Measurements from ENCODE around the gene TCOF1.

Gene TCOF1

DNA sequence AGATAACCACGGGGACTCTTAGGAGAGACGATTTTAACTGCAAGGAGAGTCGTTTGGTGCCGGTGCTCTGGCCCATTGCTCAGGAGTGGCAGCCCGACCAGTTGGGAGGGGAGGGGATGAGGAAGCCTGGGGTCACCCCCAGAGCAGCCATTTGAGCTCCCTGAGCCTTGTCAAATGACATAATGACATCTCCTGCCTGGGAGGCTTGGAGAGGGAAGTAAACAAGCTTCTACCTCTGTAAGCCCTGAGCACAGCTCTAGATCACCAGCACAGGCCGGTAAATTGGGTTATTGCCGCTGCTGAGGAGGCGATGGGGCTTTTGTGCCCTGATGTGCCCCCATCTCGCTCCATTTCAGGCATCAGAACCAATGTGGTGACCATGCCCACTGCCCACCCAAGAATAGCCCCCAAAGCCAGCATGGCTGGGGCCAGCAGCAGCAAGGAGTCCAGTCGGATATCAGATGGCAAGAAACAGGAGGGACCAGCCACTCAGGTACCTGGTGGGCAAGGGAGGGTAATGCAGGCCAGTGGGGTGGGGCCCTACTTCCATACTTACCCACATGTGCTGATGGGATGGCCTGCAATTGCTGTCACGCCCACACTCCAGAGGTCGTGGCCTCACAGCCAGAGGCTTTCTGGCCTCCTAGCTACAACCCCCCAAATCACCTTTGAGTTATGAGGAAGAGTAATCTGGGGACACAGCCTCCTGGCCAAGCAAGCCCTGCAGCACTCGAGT lies 32.2 kb downstream of the TCOF1 start:
- no peak for DNase-seq (ENCODE audit: low read depth)

DNA sequence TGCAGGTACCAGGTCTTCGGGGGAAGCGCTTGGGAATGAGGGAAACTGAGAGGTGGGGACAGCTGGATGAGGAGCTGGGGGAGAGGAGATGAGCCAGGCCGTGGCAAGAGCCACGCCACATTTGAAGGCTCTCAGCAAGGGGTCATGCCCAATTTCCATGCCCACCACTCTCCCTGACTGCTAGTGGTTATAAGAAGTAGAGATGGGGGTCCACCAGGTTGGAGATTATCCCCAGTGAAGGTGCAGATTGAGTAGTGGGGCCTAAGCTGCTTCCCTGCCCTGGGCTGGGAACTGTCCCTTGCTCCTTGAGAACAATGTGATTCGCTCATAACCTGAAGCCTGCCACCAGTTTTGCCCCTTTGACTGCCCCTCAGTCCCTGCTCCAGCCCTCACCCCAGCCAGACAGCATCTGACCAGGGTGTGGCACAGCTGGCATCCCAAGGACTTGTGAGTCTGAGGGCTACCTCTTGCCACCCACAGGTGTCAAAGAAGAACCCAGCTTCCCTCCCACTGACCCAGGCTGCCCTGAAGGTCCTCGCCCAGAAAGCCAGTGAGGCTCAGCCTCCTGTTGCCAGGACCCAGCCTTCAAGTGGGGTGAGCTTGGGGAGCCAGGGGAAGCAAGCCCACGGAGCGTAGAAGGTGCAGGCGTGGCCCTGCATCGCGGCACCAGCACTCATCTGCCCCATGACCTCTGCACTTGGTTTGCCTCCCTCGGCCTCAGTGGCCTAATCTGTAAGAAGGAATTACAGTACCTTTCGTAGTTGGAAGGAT lies 33.8 kb downstream of the TCOF1 start:
- DNase-seq (ENCODE audit: low read depth), result no peak

DNA sequence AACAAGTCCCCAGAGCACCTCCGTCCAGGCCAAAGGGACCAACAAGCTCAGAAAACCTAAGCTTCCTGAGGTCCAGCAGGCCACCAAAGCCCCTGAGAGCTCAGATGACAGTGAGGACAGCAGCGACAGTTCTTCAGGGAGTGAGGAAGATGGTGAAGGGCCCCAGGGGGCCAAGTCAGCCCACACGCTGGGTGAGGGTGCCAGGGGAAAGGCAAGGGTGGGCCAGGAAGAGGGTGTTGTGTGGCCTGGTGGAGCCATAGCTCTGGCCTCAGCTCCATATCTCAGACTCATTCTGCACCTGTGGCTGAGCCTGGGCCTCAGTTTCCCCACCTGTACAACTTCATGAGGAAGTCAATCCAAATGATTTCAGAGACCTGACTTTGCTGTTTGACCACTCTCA lies 34.5 kb downstream of the TCOF1 start:
- DNase-seq (ENCODE audit: low read depth), result no peak

GRCh38 chr5:150392680-150393079 lies 35.2 kb downstream of the TCOF1 start:
- no peak for DNase-seq (ENCODE audit: low read depth)

- no peak for DNase-seq (ENCODE audit: low read depth)
Measured at GRCh38 chr5:150393096-150393645, 35.7 kb downstream of the TCOF1 start.

DNA sequence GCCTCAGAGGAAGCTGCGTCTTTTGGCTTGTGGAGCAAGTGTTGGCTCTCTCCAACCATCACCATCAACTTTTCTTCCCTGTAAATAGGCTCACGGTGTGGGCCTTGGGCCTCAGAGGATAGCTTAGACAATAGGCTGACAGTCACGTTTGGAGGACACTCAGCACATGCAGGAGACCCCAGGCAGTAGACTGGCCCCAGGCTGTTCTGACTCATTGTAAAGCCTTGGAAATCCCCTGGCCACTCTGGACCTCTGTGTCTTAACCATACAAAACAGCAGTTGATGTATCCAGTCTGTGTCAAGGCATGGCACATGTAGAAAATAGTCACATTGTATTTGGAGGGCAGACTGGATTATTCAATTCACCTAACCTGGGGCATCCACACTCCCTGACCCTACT lies 36.6 kb downstream of the TCOF1 start:
- no peak for DNase-seq (ENCODE audit: low read depth)

- no peak for DNase-seq (ENCODE audit: low read depth)
Measured at GRCh38 chr5:150394912-150395687, 37.6 kb downstream of the TCOF1 start.

- no peak for DNase-seq (ENCODE audit: low read depth)
Measured at GRCh38 chr5:150395688-150395975, 38.1 kb downstream of the TCOF1 start.

- DNase-seq (ENCODE audit: low read depth), result no peak
Measured at GRCh38 chr5:150396267-150396666, 38.8 kb downstream of the TCOF1 start.

GRCh38 chr5:150397146-150397781 lies 39.8 kb downstream of the TCOF1 start:
- DNase-seq (ENCODE audit: low read depth), result no peak

- no peak for DNase-seq (ENCODE audit: low read depth)
Measured at GRCh38 chr5:150397782-150398721, 40.6 kb downstream of the TCOF1 start.

DNA sequence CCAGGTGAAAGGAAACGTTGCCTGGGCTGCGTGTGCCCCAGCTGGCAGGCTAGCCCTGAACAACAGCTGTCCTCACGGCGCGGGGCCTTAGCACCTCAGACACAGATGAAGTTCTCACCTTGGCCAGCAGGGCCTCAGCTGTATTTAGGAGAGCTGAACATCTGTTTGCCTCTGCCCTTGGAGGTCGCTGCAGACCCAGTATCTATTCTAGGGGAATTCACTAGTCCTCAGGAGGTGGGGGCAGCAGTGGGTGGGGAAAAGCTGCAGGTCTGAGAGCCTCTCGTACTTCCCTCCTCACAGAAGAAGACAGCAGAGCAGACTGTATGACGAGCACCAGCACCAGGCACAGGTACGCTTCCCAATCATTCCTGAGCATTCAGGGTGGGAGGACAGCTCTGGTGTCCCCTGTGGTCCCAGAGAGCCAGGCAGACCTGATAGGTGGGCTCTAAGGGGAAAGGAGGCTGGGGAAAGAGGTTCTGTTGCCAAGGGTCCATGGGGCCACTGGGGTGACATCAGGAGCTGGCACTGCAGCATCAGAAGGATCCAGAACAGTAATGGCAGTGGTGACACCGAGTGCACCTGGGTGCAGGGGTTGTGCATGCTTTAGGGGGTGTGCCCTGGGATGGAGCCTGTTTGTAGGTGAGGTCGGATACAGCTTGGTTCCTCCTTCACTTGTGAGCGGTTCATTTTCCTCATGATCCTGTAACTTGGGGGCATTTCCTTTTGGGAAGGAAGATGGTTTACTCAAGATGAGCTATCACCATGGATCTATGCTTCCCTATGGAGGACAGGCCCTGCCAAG lies 41.4 kb downstream of the TCOF1 start:
- DNase-seq (ENCODE audit: low read depth), result no peak

- no peak for DNase-seq (ENCODE audit: low read depth)
Measured at GRCh38 chr5:150399524-150400211, 42.2 kb downstream of the TCOF1 start.

DNA sequence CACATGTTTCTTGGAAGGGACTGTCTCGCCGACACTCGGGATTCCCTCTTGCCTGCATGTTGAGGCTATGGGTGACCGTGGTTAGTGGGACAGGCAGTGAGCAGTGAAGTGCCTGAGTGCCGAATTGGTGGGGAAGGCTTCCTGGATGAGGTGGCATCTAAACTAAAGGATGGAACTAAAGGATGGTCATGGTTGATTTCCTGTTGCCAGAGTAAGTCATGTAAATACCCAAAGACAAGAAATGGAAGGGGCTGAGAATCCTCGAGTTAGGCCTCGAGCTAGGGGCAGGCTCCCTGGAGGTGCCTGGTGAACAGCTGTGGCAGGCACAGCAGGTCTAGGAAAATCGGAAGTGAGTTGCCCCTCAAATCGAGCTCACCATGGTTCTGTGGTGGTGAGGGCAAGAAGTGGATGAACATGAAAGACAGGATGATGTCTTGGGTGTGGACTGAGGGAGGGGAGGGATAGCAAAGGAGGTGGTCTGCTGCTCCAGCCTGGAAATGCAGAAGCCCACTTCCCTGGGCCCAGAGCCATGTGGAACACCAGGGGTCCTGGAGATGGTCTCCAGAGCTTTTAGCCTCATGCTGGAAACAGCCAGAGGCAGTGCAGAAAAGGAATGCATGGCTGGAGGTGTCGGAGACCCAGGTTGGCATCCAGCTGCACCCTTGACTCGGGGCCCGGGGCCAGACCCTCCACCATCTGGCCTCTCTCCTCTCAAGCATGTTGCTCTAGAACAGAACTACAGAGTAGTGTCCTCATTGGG lies 43.0 kb downstream of the TCOF1 start:
- no peak for DNase-seq (ENCODE audit: low read depth)

GRCh38 chr5:150401076-150401375 lies 43.5 kb downstream of the TCOF1 start:
- DNase-seq (ENCODE audit: low read depth), result no peak

DNA sequence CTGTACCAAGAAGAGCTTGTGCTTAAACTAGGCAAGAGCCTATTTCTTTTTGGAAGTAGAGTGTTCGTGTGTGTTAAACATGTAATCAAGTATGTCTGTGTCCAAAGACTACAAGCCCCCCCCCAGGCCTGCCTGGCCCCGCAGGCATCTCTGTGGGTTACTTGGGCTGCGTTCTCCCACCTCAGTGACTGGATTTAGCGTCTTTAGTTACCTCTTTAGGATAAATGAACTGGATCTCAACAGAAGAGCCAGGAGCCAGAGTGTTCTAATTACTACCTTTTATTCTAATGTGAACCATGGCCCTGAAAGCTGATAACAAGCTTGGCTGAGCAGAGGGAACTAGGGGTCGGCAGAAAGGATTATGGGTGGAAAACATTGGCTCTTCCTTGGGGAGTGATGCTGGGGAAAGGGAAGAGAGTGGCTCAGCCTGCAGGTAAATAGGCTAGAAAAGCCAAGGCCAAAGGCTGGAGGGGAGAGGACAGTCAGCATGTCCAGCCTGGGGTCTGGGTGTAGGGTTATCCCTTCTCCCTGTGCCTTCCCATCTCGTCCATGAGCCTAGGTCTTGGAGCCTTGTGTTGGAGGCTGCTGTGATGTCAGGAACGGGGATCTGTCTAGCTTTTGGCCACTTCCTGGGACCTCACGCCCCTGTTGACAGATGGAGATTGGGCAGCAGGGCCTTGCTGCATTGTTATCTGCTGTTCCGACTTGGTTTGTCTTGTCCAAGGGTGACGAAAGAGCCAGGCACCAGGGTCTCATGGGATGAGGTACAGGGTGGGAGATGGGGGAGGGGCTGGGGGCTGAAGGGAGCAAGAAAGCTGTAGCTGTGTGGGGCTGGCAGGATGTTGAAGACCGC lies 44.1 kb downstream of the TCOF1 start:
- no peak for DNase-seq (ENCODE audit: low read depth)

DNA sequence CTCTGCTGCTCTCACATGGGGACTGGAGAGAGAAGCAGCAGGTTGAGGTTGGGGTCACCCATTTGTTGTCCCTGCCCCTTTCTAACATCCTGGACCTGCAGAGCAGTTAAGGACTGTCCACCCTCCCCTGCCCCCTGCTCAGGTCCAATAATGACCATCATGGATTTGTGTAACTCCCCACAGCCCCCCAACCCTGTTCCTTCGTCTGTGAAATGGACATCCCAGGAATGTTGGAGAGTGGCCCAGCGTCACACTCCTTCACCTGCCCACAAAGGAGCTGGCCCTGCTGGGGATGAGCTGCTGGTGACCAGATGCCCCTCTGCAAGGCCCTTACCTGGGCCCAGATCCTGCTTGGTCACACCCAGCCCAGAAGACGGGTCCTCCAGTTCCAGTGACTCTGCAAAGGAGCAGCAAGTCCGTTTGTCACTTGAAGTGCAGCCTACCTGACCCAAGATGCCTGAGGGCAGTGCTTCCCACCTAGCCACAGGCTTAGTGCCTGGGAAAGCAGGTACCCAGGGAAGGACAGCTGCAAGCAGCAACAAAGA lies 44.8 kb downstream of the TCOF1 start:
- no peak for DNase-seq (ENCODE audit: low read depth)

DNA sequence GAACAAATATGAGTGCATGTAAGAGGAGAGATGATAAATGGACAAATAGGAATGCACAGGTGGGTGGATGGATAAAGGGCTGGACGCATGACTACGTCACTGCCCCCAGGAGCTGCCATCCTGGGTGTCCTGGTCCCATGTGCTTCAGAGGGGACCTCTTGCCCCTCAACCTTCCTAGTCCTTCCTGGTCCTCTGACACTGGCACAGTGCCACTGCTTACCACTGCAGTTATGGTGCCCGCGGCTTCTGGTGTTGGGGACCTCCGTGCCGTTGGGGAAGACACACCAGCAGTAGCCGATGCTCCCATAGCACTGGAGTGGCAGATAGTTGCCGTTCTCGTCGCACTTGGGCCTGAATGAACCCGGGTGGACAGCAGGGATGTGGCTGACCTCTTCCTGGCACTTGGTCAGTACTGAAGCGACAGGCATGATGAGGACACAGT lies 45.4 kb downstream of the TCOF1 start:
- no peak for DNase-seq (ENCODE audit: low read depth)
